H1 (cell line): ENCODE measurements around the gene CFAP221. TPM values are rescaled to one million over a fixed set of nuclear protein-coding genes. Genes with fewer than 3 reads are reported as not detected.

Experiments
- YY1 ChIP-seq: IDR thresholded peaks from 2 replicates; pipeline ENCODE4 v1.6.1; 2011; ENCODE audit warnings: low read depth, mild to moderate bottlenecking, low read length
- polyA plus RNA-seq, 7 experiments: library from polyadenylated mRNA; depleted of rRNA in 3 of 7; stranded (reverse) in 5 of 7; unstranded in 2 of 7; fragments of >200 nt in 5 of 7; fragments of 200-250 nt in 2 of 7; gene quantifications; 1 replicate in 5 of 7; 2 replicates in 1 of 7; 4 replicates in 1 of 7; pipeline versions ENCODE4 v1.2.1 to v1.2.3, GENCODE V29; 2011 to 2013; ENCODE audit warnings: missing spikeins in 2 of 7, mixed read lengths in 2 of 7
- total RNA-seq: library from RNA; stranded (reverse); fragmentation: NEBNext Ultra II Directional; extraction: Animal tissue kit (Norgen Biotek cat#: 25700); gene quantifications from 2 replicates; pipeline ENCODE4 v1.2.1, GENCODE V29; 2021
- TF ChIP-seq, protein P1 (sequence below): IDR thresholded peaks from 2 replicates; pipeline ENCODE4 v1.6.1; 2012; ENCODE audit warnings: inconsistent platforms

The CFAP221 gene
- total and polyA plus RNA-seq, 2 of the 8 experiments (the other 6 are each of a cell fraction or from before 2014, with no cell fraction given) = 0.14 to 0.71 TPM

- TF ChIP-seq, protein P1, sequence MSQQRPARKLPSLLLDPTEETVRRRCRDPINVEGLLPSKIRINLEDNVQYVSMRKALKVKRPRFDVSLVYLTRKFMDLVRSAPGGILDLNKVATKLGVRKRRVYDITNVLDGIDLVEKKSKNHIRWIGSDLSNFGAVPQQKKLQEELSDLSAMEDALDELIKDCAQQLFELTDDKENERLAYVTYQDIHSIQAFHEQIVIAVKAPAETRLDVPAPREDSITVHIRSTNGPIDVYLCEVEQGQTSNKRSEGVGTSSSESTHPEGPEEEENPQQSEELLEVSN = no peak
- no peak for TF ChIP-seq YY1
These were observed 138.3 kb downstream of the CFAP221 start (continued) for GRCh38 chr2:119682578-119682977.
